Measurements from ENCODE around the gene POMT1.

- TF ChIP-seq CTCF (conservative IDR thresholded peaks at IDR 0.05; ENCODE audit: low read depth, low read length) (no peak), EZH2 (IDR thresholded peaks at IDR 0.05; ENCODE audit: borderline replicate concordance, low read depth, low read length, poor library complexity, severe bottlenecking) (no peak)
These were observed 32.1 kb upstream of the POMT1 start for GRCh38 chr9:131470581-131470991.

Data from A673 (cell line).